Thyroid gland (tissue), 4 donors: ENCODE results near the gene SMIM12. TPM values are rescaled to one million over a fixed set of nuclear protein-coding genes. Genes with fewer than 3 reads are reported as not detected.

Source experiments
- DNase-seq, 2 donors: peaks; one replicate each; pipeline ENCODE4 v3.0.0-alpha.2; 2019
- H3K27ac ChIP-seq, 3 donors: fragments of 200-600 bp; sonication (generic); 1 replicate in 2 of 3; 2 replicates in 1 of 3; pipeline ENCODE4 v1.5.1; 2016 to 2019; ENCODE audit warnings: mild to moderate bottlenecking in 1 of 3, moderate library complexity in 1 of 3
- H3K27me3 ChIP-seq: fragments of 200-600 bp; sonication (generic); one replicate; pipeline ENCODE4 v1.5.1; 2019
- H3K36me3 ChIP-seq, 2 donors: fragments of 200-600 bp; sonication (generic); one replicate each; pipeline ENCODE4 v1.5.1; 2016 to 2019
- H3K4me1 ChIP-seq, 2 donors: fragments of 200-600 bp; sonication (generic); one replicate each; pipeline ENCODE4 v1.5.1; 2017 to 2019
- H3K4me3 ChIP-seq, 3 donors: fragments of 200-600 bp; sonication (generic); replicated peaks in 1 of 3; 1 replicate in 2 of 3; 2 replicates in 1 of 3; pipeline ENCODE4 v1.5.1; 2016; ENCODE audit warnings: mild to moderate bottlenecking in 1 of 3
- H3K9me3 ChIP-seq: fragments of 200-600 bp; sonication (generic); one replicate; pipeline ENCODE4 v1.5.1; 2017
- POLR2A ChIP-seq, 2 donors: fragments of 450-650 bp; IDR thresholded peaks; one replicate each; pipeline ENCODE4 v1.6.1; 2017; ENCODE audit warnings: antibody characterized with exemption in 2 of 2, mild to moderate bottlenecking in 2 of 2, moderate library complexity in 1 of 2
- WGBS, 2 donors: methylation state at CpG; one replicate each; pipeline ENCODE4 v1.1.5; 2017; 5-methylcytosine and 5-hydroxymethylcytosine counted together
- intact Hi-C: fragments of 100-400 bp; cut with DNase I; formaldehyde crosslinking; loops from one replicate; pipeline ENCODE4 v1.15.1; 2023
- total RNA-seq, 4 donors: library from RNA; depleted of rRNA; stranded (reverse); fragments of >200 nt; gene quantifications; one replicate each; pipeline ENCODE4 v1.2.3, GENCODE V29; 2016
- TF ChIP-seq, protein P1 (sequence below), 6 experiments: fragments of 200-600 bp in 3 of 6; fragments of 450-650 bp in 3 of 6; sonication (generic) in 3 of 6; IDR thresholded peaks; one replicate each; pipeline ENCODE4 v1.5.1; 2016 to 2019; ENCODE audit warnings: antibody characterized with exemption in 6 of 6, mild to moderate bottlenecking in 2 of 6, inconsistent platforms in 1 of 6, moderate library complexity in 1 of 6

The SMIM12 gene
- 10 to 100 TPM; 26.5 to 32.8 (median 29.8) TPM for total RNA-seq

- peak; percentile 94 to 96 for DNase-seq
- H3K27me3 ChIP-seq, result no peaks in the 10 kb centered on the region
- peaks cover 16 to 25% of the 10 kb centered on the region in 2 donors for H3K4me1 ChIP-seq
- 3 to 6% methylated on average over 14 to 24 of the region's 47 CpGs for WGBS, 2 donors
- intact Hi-C loops, result no loop called here
- no peaks in the 10 kb centered on the region for H3K9me3 ChIP-seq
- H3K4me3 ChIP-seq, result peak within 1 kb of the TSS; percentile 67 to 90 (median 80)
- H3K36me3 ChIP-seq, result peaks cover 11 to 12% of the 10 kb centered on the region in 2 donors
- peak within 1 kb of the TSS; percentile 55 to 74 (median 69) for H3K27ac ChIP-seq
- TF ChIP-seq, protein P1, sequence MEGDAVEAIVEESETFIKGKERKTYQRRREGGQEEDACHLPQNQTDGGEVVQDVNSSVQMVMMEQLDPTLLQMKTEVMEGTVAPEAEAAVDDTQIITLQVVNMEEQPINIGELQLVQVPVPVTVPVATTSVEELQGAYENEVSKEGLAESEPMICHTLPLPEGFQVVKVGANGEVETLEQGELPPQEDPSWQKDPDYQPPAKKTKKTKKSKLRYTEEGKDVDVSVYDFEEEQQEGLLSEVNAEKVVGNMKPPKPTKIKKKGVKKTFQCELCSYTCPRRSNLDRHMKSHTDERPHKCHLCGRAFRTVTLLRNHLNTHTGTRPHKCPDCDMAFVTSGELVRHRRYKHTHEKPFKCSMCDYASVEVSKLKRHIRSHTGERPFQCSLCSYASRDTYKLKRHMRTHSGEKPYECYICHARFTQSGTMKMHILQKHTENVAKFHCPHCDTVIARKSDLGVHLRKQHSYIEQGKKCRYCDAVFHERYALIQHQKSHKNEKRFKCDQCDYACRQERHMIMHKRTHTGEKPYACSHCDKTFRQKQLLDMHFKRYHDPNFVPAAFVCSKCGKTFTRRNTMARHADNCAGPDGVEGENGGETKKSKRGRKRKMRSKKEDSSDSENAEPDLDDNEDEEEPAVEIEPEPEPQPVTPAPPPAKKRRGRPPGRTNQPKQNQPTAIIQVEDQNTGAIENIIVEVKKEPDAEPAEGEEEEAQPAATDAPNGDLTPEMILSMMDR (IDR thresholded peaks at IDR 0.05), result peak; percentile 68 to 97 (median 84)
- peak in 1 of 2 donors; percentile 83 for TF ChIP-seq POLR2A (IDR thresholded peaks at IDR 0.05)
Observed at GRCh38 chr1:34859446-34860200, at the start of gene SMIM12. Gene SMIM12, minus strand, starts transcription at chr1:34859749. Its CDS starts 3,772 bp downstream, at chr1:34855977.

GRCh38 chr1:34908369-34908768 lies 48.8 kb upstream of the SMIM12 start:
- no peaks in the 10 kb centered on the region for H3K9me3 ChIP-seq
- intact Hi-C loops, result no loop called here
- no peak for TF ChIP-seq POLR2A (IDR thresholded peaks at IDR 0.05)
- TF ChIP-seq, protein P1 (IDR thresholded peaks at IDR 0.05), result no peak
- 66 to 68% methylated on average over 3 of the region's 3 CpGs for WGBS, 2 donors
- H3K27ac ChIP-seq, result no peak overlapping the region
- H3K4me1 ChIP-seq, result no peaks in the 10 kb centered on the region
- H3K36me3 ChIP-seq, result no peaks in the 10 kb centered on the region
- H3K4me3 ChIP-seq, result no peak overlapping the region
- H3K27me3 ChIP-seq, result no peaks in the 10 kb centered on the region
- no peak for DNase-seq

DNA sequence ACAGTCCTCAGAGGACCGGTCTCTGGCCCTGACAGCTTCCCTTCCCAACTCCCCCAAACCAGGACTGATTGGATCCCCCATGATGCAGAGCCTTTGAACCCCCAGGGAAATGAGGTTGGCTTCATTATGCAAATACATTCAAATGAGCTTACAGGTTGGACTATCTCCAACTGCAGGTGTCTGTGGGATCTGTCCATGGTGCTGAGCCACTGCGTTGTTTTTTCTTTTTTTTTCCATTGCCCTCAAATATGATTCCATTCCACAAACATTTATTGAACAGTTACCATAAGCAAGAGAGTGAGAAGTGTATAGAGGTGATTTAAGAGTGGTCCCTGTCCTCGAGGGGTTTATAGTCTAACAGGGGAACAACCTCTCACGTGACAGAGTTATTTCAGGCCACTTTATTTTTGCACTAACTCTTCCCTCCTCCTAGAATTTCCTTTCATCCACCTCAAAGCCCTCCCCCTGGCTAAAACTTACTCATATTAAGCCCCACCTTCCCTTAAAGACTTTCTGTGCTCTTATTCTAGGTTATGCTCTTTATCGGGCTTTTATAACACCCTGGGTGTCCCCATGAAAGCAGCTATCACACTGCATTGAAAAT lies 48.0 kb upstream of the SMIM12 start:
- Histone ChIP-seq H3K4me3 (no peak overlapping the region), H3K27ac (no peak overlapping the region), H3K36me3 (no peaks in the 10 kb centered on the region), H3K4me1 (no peaks in the 10 kb centered on the region), H3K27me3 (no peaks in the 10 kb centered on the region), H3K9me3 (no peaks in the 10 kb centered on the region)
- no peak for TF ChIP-seq POLR2A (IDR thresholded peaks at IDR 0.05)
- TF ChIP-seq, protein P1 (IDR thresholded peaks at IDR 0.05), result no peak
- no peak for DNase-seq
- WGBS, 2 donors, result 62 to 66% methylated on average over 5 of the region's 5 CpGs
- intact Hi-C loops, result no loop called here

- H3K9me3 ChIP-seq, result no peaks in the 10 kb centered on the region
- no peaks in the 10 kb centered on the region for H3K4me1 ChIP-seq
- H3K27me3 ChIP-seq, result no peaks in the 10 kb centered on the region
- WGBS, 2 donors, result 50 to 67% methylated on average over 4 of the region's 4 CpGs
- no peak for TF ChIP-seq POLR2A (IDR thresholded peaks at IDR 0.05)
- TF ChIP-seq, protein P1 (IDR thresholded peaks at IDR 0.05), result no peak
- H3K36me3 ChIP-seq, result no peaks in the 10 kb centered on the region
- no peak overlapping the region for H3K27ac ChIP-seq
- no peak overlapping the region for H3K4me3 ChIP-seq
- no peak for DNase-seq
- intact Hi-C loops, result no loop called here
Observed at GRCh38 chr1:34906756-34907155, 47.2 kb upstream of the SMIM12 start.

DNA sequence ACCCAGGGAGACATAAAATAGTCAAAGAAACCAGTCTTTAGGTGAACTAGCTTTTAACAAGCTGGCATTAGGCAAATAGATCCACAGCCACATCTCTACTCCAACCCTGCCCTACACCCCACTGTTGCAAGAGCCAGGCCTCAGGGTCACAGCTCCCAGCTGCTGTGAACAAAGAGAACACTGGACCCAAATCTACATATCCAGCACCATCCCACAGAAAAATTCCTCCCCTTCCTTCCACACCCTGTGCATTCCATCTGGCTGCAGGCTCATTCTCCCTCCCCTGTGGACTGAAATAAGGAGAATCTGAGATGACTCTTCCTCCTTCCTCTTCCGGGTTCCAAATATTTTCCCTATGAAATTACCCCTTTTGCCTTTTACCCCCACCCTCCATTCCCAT lies 46.7 kb upstream of the SMIM12 start:
- Histone ChIP-seq H3K9me3 (no peaks in the 10 kb centered on the region), H3K27ac (no peak overlapping the region), H3K4me1 (no peaks in the 10 kb centered on the region), H3K4me3 (no peak overlapping the region), H3K27me3 (no peaks in the 10 kb centered on the region), H3K36me3 (no peaks in the 10 kb centered on the region)
- TF ChIP-seq POLR2A (IDR thresholded peaks at IDR 0.05), result no peak
- TF ChIP-seq, protein P1 (IDR thresholded peaks at IDR 0.05), result no peak
- DNase-seq, result no peak
- 84 to 91% methylated on average over 1 of the region's 1 CpG for WGBS, 2 donors
- intact Hi-C loops, result no loop called here
